GM21737 (cell line): ENCODE data around the gene CHN1.

Source experiments
- ATAC-seq: cut with Tn5 transposase; IDR thresholded peaks from one replicate; pipeline ENCODE4 v1.9.1; 2021; ENCODE audit warnings: mild to moderate bottlenecking, moderate library complexity; ENCODE audit not compliant: unreplicated experiment

Gene CHN1

GRCh38 chr2:174929786-174930185 is 75.4 kb downstream of the CHN1 start:
- no peak for ATAC-seq

DNA sequence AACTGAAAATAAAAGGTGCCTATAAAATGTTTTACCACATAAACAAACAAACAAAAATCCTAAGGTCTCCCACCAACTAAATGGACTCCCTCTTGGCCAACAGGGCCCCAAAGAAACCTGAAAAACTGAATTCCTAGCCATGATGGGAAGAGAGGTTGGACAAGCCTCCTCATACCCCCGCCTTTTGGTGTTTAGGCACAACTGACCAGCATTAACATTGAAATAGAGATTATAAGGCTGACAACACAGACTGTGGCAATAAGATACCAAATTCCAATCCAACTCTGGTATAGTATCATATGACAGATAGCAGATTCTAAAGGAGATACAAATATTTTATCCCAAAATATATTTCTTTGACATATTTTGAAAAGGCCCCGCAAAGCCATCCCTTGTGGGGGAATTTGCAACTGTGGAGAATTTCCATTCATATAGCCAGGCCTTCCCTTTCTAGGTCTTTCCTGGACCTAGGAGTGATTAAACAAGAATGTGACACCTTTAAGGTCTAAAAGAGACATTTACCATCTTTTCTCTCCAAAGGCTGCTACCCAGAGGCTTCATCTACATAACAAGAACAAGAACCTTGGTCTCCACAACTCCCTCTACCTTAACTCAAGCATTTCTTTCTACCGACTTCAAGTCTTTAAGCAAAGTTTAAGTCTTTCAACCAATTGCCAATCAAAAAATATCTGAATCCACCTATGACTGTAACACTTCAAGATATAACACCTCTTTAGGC is 80.0 kb downstream of the CHN1 start:
- no peak for ATAC-seq

GRCh38 chr2:174924061-174924693 is 81.0 kb downstream of the CHN1 start:
- ATAC-seq, result no peak

DNA sequence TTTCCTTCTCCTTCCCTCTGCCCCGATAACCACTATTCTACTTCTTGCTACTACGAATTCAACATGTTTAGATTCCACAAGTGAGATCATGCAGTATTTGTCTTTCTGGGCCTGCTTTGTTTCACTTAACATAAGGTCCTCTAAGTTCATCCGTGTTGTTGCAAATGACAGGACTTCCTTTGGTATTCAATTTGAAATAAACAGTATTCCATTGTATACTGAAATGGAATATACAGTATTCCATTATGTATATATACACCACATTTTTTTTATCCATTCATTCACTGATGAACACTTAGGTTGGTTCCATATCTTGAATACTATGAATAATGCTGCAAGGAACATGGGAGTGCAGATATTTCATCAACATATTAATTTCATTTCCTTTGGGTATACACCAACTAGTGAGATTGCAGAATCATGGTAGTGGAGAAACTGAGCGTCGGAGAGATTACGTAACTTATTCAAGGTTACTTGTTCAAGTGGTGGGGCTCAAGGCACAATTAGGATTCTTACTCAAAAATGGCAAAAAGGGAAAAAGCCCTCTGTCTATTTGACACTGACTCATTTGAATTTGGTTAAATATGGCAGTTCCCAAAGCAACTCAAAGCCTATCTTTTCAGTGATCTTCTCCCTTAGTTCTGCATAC is 85.1 kb downstream of the CHN1 start:
- ATAC-seq, result no peak

DNA sequence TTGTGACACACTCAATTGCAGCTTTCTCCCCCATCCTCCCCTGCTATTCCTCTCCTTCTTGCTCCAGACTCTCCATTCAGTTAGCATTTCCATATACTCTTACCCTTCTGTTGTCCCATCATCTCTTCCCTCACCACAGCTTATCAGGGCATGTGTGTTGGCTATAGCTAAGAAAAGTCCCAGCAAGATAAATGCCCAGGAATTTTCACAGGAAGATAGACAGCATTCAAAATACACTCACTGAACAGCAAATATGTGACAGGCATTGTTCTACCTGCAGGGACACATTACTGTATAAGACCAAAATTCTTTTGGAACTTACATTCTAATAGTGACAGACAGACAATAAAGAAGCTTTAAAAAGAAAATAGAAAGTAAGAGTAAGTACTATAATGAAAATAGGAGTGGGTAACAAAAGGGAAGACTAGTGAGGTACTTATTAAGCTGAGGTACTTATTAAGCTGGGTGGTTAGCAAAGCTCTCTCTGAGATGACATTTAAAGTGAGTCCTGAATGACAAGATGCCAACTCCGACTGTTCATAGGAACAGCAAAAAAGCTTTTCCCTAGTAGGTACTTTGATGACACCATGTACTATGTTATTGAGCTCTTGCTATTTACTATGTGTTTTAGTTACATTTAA is 86.2 kb downstream of the CHN1 start:
- no peak for ATAC-seq

- no peak for ATAC-seq
These were observed 88.8 kb downstream of the CHN1 start for GRCh38 chr2:174916270-174916930.

- ATAC-seq, result no peak
These were observed 90.1 kb downstream of the CHN1 start for GRCh38 chr2:174914853-174915760.

DNA sequence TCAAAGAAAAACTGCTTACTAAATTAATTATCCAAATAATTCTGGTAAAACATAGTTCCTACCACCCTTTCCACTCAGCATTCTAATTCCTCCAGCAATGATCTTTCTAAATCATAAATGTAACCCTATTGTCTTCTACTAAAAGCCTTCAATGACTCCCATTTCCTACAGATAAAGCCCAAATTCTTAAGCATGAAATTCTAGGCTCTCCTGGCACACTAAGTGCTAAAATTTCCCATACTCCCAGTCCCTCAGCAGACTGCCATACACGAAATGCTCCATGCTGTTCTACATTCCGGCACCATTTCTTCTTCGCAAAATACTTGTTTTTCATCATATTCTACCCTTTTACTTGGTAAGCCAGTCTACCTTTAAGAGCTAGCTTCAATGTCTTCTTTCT is 96.9 kb downstream of the CHN1 start:
- ATAC-seq, result no peak

GRCh38 chr2:174903264-174903556 is 102.0 kb downstream of the CHN1 start:
- no peak for ATAC-seq

- no peak for ATAC-seq
These were observed 102.5 kb downstream of the CHN1 start for GRCh38 chr2:174902506-174903263.

DNA sequence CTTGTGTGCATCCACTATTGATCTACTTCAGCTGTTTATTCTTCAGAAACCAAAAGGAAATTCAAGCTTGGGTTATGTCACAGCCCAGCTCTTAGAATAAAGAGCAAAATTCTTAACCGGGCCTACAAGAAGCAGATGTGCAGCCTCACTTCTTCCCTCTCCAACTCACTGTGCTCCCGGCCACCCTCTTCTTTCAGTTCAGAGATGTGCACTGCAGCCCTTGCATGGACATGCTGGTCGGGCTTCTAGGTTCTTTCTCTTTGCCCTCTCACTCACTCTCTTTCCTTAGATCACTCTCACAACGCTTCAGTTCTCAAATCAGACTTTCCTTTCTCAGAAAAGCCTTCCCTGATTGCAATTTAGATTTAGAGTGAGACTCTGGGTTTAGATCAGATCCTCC is 104.1 kb downstream of the CHN1 start:
- ATAC-seq, result no peak

DNA sequence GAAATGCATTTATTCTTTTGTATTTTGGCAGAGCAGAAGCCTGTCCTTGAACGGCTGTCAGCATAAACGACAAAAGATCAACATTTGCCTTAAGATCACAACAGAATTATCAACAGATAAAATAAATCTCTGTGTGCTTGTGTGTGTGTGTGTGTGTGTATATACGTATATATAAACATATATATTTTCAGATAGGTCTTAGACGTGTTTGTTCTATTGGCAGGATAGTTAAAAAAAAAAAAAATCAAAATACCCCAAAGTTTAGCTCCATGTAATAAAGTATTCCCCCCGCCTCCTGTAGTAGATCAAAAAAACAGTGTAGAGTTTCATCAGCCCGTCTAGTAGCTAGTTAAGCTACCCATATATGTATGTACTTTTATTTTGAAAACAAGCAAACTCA is 107.9 kb downstream of the CHN1 start:
- no peak for ATAC-seq

DNA sequence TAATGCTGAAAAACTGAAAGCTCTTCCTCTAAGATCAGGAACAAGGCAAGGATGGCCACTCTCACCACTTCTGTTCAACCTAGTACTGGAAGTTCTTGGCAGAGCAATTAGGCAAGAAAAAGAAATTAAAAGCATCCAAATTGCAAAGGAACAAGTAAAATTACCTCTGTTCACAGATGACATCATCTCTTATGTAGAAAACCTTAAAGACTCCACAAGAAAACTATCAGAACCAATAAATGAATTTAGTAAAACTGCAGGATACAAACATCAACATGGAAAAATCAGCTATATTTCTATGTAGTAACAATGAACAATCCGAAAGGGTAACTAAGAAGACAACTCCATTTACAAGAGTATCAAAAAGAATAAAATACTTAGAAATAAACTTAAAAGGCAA is 112.2 kb downstream of the CHN1 start:
- ATAC-seq, result no peak

GRCh38 chr2:174892546-174892945 is 112.6 kb downstream of the CHN1 start:
- no peak for ATAC-seq

- ATAC-seq, result no peak
These were observed 116.4 kb downstream of the CHN1 start for GRCh38 chr2:174888646-174889271.

- ATAC-seq, result no peak
These were observed 117.0 kb downstream of the CHN1 start for GRCh38 chr2:174888146-174888545.

- no peak for ATAC-seq
These were observed 122.8 kb downstream of the CHN1 start for GRCh38 chr2:174882416-174882815.

DNA sequence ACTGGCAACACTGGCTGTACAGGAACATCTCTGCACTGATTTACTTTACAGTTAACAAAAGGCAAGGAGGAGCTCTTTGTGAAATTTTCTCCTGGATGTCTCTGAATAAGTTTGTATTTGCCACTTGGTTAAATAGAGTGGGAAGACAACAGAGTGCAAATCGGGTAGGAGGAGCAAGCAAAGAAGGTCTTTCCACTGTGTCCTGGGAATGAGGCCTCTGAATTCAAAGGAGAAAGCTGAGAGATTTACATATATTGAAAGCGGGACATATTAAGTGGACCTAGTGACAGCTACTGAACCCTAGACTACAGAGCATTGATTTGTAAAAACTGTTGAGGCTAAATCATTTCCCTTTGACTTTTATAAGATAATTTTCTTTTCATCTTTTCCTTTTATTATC is 123.5 kb downstream of the CHN1 start:
- no peak for ATAC-seq

DNA sequence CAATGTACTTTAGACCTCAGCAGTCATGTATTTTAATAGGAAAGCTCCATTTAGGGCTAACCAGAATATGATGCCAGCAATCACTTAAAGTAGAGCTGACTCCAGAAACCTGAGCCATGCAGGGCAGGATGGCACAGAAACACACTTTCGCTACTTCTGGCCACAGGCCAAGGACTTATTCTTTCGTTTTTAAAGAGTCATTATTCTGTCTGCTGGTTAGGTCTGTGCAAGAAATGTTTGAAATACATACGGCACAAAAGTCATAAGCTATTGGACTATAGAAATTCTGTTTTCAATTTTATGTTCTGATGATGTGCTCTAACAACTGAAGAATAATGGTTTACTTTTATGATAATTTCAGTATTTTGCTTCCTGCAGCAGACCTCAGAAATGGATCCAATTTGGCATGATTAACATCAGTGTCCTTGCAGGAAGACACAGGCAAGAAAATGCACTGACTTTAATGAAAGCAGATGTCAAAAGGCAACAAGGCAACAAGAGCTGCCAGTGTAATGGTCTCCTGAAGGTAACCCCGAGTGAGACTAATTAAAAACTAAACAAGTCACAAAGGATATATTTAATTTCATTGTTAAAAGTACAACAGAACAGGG is 126.5 kb downstream of the CHN1 start:
- no peak for ATAC-seq
